Dermis microvascular lymphatic vessel endothelial cell (primary cell): ENCODE results near the gene EXOC8. TPM values are rescaled to one million over a fixed set of nuclear protein-coding genes. Genes with fewer than 3 reads are reported as not detected.

Source experiments
- DNase-seq, 2 donors: peaks; one replicate each; pipeline versions ENCODE4 v3.0.0 to v3.0.0-alpha.2; 2010; ENCODE audit warnings: low read depth in 2 of 2
- total RNA-seq: library from RNA; depleted of rRNA; stranded (reverse); fragments of >200 nt; gene quantifications from 2 replicates; pipeline ENCODE4 v1.2.1, GENCODE V29; 2014

The EXOC8 gene
- total RNA-seq, 1 donor from 2014 or later, result 16.4 TPM

- DNase-seq, result no peak
Measured at GRCh38 chr1:231317306-231318014, 20.2 kb downstream of the EXOC8 start.

GRCh38 chr1:231315887-231316286 is 21.8 kb downstream of the EXOC8 start:
- peak in 1 of 2 donors; percentile 48 for DNase-seq

GRCh38 chr1:231313661-231314060 is 24.0 kb downstream of the EXOC8 start:
- no peak for DNase-seq

GRCh38 chr1:231312432-231312788 is 25.2 kb downstream of the EXOC8 start:
- DNase-seq, result no peak

GRCh38 chr1:231311720-231312431 is 25.8 kb downstream of the EXOC8 start:
- DNase-seq, result no peak

GRCh38 chr1:231310391-231310934 is 27.2 kb downstream of the EXOC8 start:
- no peak for DNase-seq

GRCh38 chr1:231301990-231302389 is 35.7 kb downstream of the EXOC8 start:
- DNase-seq, result no peak

GRCh38 chr1:231295938-231296337 is 41.7 kb downstream of the EXOC8 start:
- DNase-seq, result no peak

GRCh38 chr1:231286603-231287002 is 51.0 kb downstream of the EXOC8 start:
- no peak for DNase-seq

GRCh38 chr1:231284441-231284840 is 53.2 kb downstream of the EXOC8 start:
- no peak for DNase-seq

Other genes starting within 250 kb of the EXOC8 start
- gene TRIM67, start 175.8 kb downstream of the EXOC8 start, total RNA-seq, result not detected in 2 replicates
- 39.3 and 43.3 TPM in 2 replicates for gene GNPAT, start 96.6 kb downstream of the EXOC8 start, total RNA-seq
- 12.3 and 13.9 TPM in 2 replicates for gene SPRTN, start 441 bp upstream of the EXOC8 start, total RNA-seq
- 49.7 and 50.7 TPM in 2 replicates for gene EGLN1, start 84.4 kb upstream of the EXOC8 start, total RNA-seq
- gene TSNAX, start 190.8 kb upstream of the EXOC8 start, total RNA-seq, result 26.7 and 28.2 TPM in 2 replicates